Mesenchymal stem cell (in vitro differentiated cells and primary cell): ENCODE results near the gene NLRP13.

Experiments
- DNase-seq: peaks from one replicate; pipeline ENCODE4 v3.0.0-alpha.2; 2013
- H2AFZ ChIP-seq: one replicate; pipeline ENCODE4 v1.6.1; 2013; ENCODE audit warnings: low read depth, mild to moderate bottlenecking, control low read depth, inconsistent platforms, low read length, moderate library complexity
- H2AK5ac ChIP-seq: 2 replicates; pipeline ENCODE4 v1.6.1; 2013; ENCODE audit warnings: low read length, moderate library complexity, mild to moderate bottlenecking, inconsistent platforms; ENCODE audit not compliant: severe bottlenecking
- H2BK120ac ChIP-seq: one replicate; pipeline ENCODE4 v1.6.1; 2013; ENCODE audit warnings: low read depth, mild to moderate bottlenecking, inconsistent platforms, low read length, moderate library complexity
- H2BK12ac ChIP-seq, 2 experiments: one replicate each; pipeline ENCODE4 v1.6.1; 2013; ENCODE audit warnings: inconsistent platforms in 2 of 2, low read length in 2 of 2, mild to moderate bottlenecking in 2 of 2, moderate library complexity in 2 of 2, control low read depth in 1 of 2
- H2BK15ac ChIP-seq: one replicate; pipeline ENCODE4 v1.6.1; 2013; ENCODE audit warnings: mild to moderate bottlenecking, low read depth, inconsistent platforms; ENCODE audit not compliant: poor library complexity, severe bottlenecking
- H2BK5ac ChIP-seq: 2 replicates; pipeline ENCODE4 v1.6.1; 2013; ENCODE audit warnings: low read depth, mild to moderate bottlenecking, low read length, control low read depth, inconsistent platforms; ENCODE audit not compliant: poor library complexity, severe bottlenecking
- H3K14ac ChIP-seq, 2 experiments: one replicate each; pipeline ENCODE4 v1.6.1; 2013; ENCODE audit warnings: inconsistent platforms in 2 of 2, low read length in 2 of 2, control low read depth in 1 of 2, mild to moderate bottlenecking in 1 of 2, moderate library complexity in 1 of 2
- H3K18ac ChIP-seq, 2 experiments: one replicate each; pipeline ENCODE4 v1.6.1; 2013; ENCODE audit warnings: inconsistent platforms in 2 of 2, low read length in 2 of 2, control low read depth in 1 of 2, low read depth in 1 of 2, mild to moderate bottlenecking in 1 of 2
- H3K23ac ChIP-seq, 2 experiments: one replicate each; pipeline ENCODE4 v1.6.1; 2013; ENCODE audit warnings: inconsistent platforms in 2 of 2, low read length in 2 of 2, mild to moderate bottlenecking in 2 of 2, moderate library complexity in 2 of 2, control low read depth in 1 of 2
- H3K27ac ChIP-seq: 2 replicates; pipeline ENCODE4 v1.5.1; 2013; ENCODE audit warnings: mild to moderate bottlenecking, moderate library complexity, low read length, control low read depth, inconsistent platforms; ENCODE audit not compliant: poor library complexity, severe bottlenecking
- H3K27me3 ChIP-seq, 2 experiments: 2 replicates each; pipeline versions ENCODE4 v1.6.1 to v1.7.0; 2013; ENCODE audit warnings: low read length in 2 of 2, mild to moderate bottlenecking in 2 of 2, moderate library complexity in 2 of 2, control low read depth in 1 of 2, inconsistent platforms in 1 of 2; ENCODE audit not compliant: control insufficient read depth in 1 of 2, insufficient read depth in 1 of 2
- H3K36me3 ChIP-seq, 2 experiments: 2 replicates each; pipeline versions ENCODE4 v1.6.1 to v1.7.0; 2013; ENCODE audit warnings: low read length in 2 of 2, control low read depth in 1 of 2, inconsistent platforms in 1 of 2, low read depth in 1 of 2, mild to moderate bottlenecking in 1 of 2; ENCODE audit not compliant: insufficient read depth in 2 of 2, control insufficient read depth in 1 of 2
- H3K4ac ChIP-seq, 2 experiments: one replicate each; pipeline ENCODE4 v1.6.1; 2013; ENCODE audit warnings: inconsistent platforms in 2 of 2, low read length in 2 of 2, mild to moderate bottlenecking in 2 of 2, moderate library complexity in 2 of 2, control low read depth in 1 of 2, low read depth in 1 of 2
- H3K4me1 ChIP-seq: 2 replicates; pipeline ENCODE4 v1.6.1; 2013; ENCODE audit warnings: low read depth, low read length, control low read depth; ENCODE audit not compliant: control insufficient read depth, insufficient read depth
- H3K4me2 ChIP-seq: 2 replicates; pipeline ENCODE4 v1.6.1; 2013; ENCODE audit warnings: low read length, mild to moderate bottlenecking, inconsistent platforms; ENCODE audit not compliant: poor library complexity, severe bottlenecking
- H3K4me3 ChIP-seq, 2 experiments: 2 replicates each; pipeline versions ENCODE4 v1.5.1 to v1.7.0; 2013; ENCODE audit warnings: low read length in 2 of 2, mild to moderate bottlenecking in 2 of 2, control low read depth in 1 of 2, low read depth in 1 of 2; ENCODE audit not compliant: insufficient read depth in 1 of 2
- H3K79me1 ChIP-seq: replicated peaks from 2 replicates; pipeline ENCODE4 v1.6.1; 2013; ENCODE audit warnings: mild to moderate bottlenecking, control low read depth, low read length, inconsistent platforms; ENCODE audit not compliant: poor library complexity, severe bottlenecking
- H3K9ac ChIP-seq: 2 replicates; pipeline ENCODE4 v1.7.0; 2013; ENCODE audit warnings: mild to moderate bottlenecking, low read length, moderate library complexity
- H3K9me3 ChIP-seq: 2 replicates; pipeline ENCODE4 v1.7.0; 2013; ENCODE audit warnings: mild to moderate bottlenecking, low read length; ENCODE audit not compliant: control insufficient read depth
- H4K8ac ChIP-seq: one replicate; pipeline ENCODE4 v1.6.1; 2013; ENCODE audit warnings: inconsistent platforms, mild to moderate bottlenecking, low read length, moderate library complexity
- H4K91ac ChIP-seq: one replicate; pipeline ENCODE4 v1.6.1; 2013; ENCODE audit warnings: mild to moderate bottlenecking, low read length, inconsistent platforms
- WGBS: methylation state at CpG from one replicate; pipeline ENCODE4 v1.1.7; 2013; ENCODE audit warnings: mixed read lengths; 5-methylcytosine and 5-hydroxymethylcytosine counted together

Gene NLRP13

DNA sequence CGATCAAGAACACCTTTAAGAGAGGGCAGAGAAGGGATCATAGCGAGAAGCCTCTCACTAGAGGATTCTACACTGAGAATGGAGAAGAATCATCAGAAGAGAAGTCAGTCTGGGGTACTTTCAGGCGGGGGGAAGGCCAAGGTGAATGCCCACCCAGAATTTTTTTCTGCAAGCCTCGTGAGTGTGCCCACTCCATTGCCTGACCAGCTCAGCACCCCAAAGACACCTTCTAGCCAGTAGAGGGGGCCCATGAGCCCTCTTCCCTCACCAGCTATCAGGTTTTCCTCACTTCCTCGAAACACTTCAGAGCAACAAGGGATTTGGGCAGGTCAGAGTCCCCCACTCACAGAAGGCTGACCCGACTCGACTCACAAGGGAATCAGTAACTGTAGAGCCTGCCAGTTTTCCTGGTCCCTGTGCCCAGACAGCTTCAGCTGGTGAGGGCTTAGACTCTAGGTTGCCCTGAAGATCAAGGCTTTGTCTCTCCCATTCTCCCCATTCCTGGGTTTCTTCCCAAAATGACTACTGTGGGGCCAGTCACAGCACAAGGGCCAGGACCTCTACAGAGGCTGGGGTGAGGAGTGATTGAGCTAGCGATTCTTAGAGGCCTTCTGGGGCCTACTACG is 18.4 kb downstream of the NLRP13 start:
- no peak overlapping the region for H2AK5ac ChIP-seq
- no peak overlapping the region for H3K27ac ChIP-seq
- no peak overlapping the region for H2BK12ac ChIP-seq
- no peak overlapping the region for H3K14ac ChIP-seq
- H3K23ac ChIP-seq: no peak overlapping the region
- no peak overlapping the region for H2BK120ac ChIP-seq
- H3K79me1 ChIP-seq: no peaks in the 10 kb centered on the region
- no peak overlapping the region for H3K18ac ChIP-seq
- no peak overlapping the region for H2AFZ ChIP-seq
- H3K9me3 ChIP-seq: peaks cover 51% of the 10 kb centered on the region
- no peak overlapping the region for H3K4me2 ChIP-seq
- no peaks in the 10 kb centered on the region for H3K36me3 ChIP-seq
- H3K4ac ChIP-seq: no peak overlapping the region
- no peak overlapping the region for H4K91ac ChIP-seq
- DNase-seq: no peak
- 57% methylated on average over 9 of the region's 9 CpGs for WGBS
- no peaks in the 10 kb centered on the region for H3K27me3 ChIP-seq
- no peak overlapping the region for H3K9ac ChIP-seq
- no peak overlapping the region for H2BK15ac ChIP-seq
- no peak overlapping the region for H2BK5ac ChIP-seq
- no peak overlapping the region for H4K8ac ChIP-seq
- H3K4me3 ChIP-seq: no peak overlapping the region
- no peaks in the 10 kb centered on the region for H3K4me1 ChIP-seq

GRCh38 chr19:55912916-55913315 is 19.2 kb downstream of the NLRP13 start:
- Histone ChIP-seq H3K14ac (no peak overlapping the region), H4K91ac (no peak overlapping the region), H2AK5ac (no peak overlapping the region), H3K79me1 (no peaks in the 10 kb centered on the region), H3K4me3 (no peak overlapping the region), H3K4me1 (no peaks in the 10 kb centered on the region), H3K36me3 (no peaks in the 10 kb centered on the region), H3K9me3 (peaks cover 48% of the 10 kb centered on the region), H4K8ac (no peak overlapping the region), H3K27me3 (no peaks in the 10 kb centered on the region), H3K4ac (no peak overlapping the region), H3K23ac (no peak overlapping the region), H2BK120ac (no peak overlapping the region), H2AFZ (no peak overlapping the region), H3K18ac (no peak overlapping the region), H3K4me2 (no peak overlapping the region), H3K9ac (no peak overlapping the region), H2BK15ac (no peak overlapping the region), H3K27ac (no peak overlapping the region), H2BK5ac (no peak overlapping the region), H2BK12ac (no peak overlapping the region)
- DNase-seq: no peak
- 67% methylated on average over 5 of the region's 7 CpGs for WGBS

- Histone ChIP-seq H4K8ac (no peak overlapping the region), H3K79me1 (no peaks in the 10 kb centered on the region), H3K4me1 (no peaks in the 10 kb centered on the region), H2BK120ac (no peak overlapping the region), H3K9ac (no peak overlapping the region), H3K14ac (no peak overlapping the region), H3K4ac (no peak overlapping the region), H3K23ac (no peak overlapping the region), H3K9me3 (peaks cover 48% of the 10 kb centered on the region), H3K18ac (no peak overlapping the region), H2BK5ac (no peak overlapping the region), H3K27ac (no peak overlapping the region), H3K27me3 (no peaks in the 10 kb centered on the region), H3K36me3 (no peaks in the 10 kb centered on the region), H2BK12ac (no peak overlapping the region), H2AK5ac (no peak overlapping the region), H2BK15ac (no peak overlapping the region), H3K4me3 (no peak overlapping the region), H2AFZ (no peak overlapping the region), H3K4me2 (no peak overlapping the region), H4K91ac (no peak overlapping the region)
- no peak for DNase-seq
- WGBS: 18% methylated on average over 2 of the region's 2 CpGs
These were observed 22.3 kb downstream of the NLRP13 start for GRCh38 chr19:55909801-55910200.

GRCh38 chr19:55907746-55908145 is 24.4 kb downstream of the NLRP13 start:
- H3K79me1 ChIP-seq: no peaks in the 10 kb centered on the region
- no peak overlapping the region for H3K4me3 ChIP-seq
- H3K4me2 ChIP-seq: no peak overlapping the region
- H3K36me3 ChIP-seq: no peaks in the 10 kb centered on the region
- H3K27ac ChIP-seq: no peak overlapping the region
- no peak overlapping the region for H3K9ac ChIP-seq
- no peak overlapping the region for H3K4ac ChIP-seq
- peaks cover 50% of the 10 kb centered on the region for H3K9me3 ChIP-seq
- no peak overlapping the region for H2AK5ac ChIP-seq
- no peak overlapping the region for H3K23ac ChIP-seq
- H3K4me1 ChIP-seq: no peaks in the 10 kb centered on the region
- no peak overlapping the region for H2BK15ac ChIP-seq
- no peak overlapping the region for H2BK12ac ChIP-seq
- H2BK120ac ChIP-seq: no peak overlapping the region
- no peak overlapping the region for H2AFZ ChIP-seq
- DNase-seq: no peak
- H2BK5ac ChIP-seq: no peak overlapping the region
- no peak overlapping the region for H4K8ac ChIP-seq
- no peak overlapping the region for H4K91ac ChIP-seq
- H3K27me3 ChIP-seq: no peaks in the 10 kb centered on the region
- WGBS: 62% methylated on average over 3 of the region's 3 CpGs
- no peak overlapping the region for H3K14ac ChIP-seq
- H3K18ac ChIP-seq: no peak overlapping the region
